Embryonic facial prominence (tissue), 1 donor: ENCODE data around the gene ICAM4.
"Not testable (repeated sequence)": the region's sequence is repeated elsewhere in the genome, so short reads cannot be mapped to it uniquely, and the experiment has no call there.

Experiments used
- DNase-seq: peaks from one replicate; pipeline ENCODE4 v3.0.0-alpha.2; 2016; ENCODE audit errors: extremely low spot score

ICAM4 gene

GRCh38 chr19:10286803-10287737 lies at the start of gene ICAM4:
Gene ICAM4, plus strand, starts transcription at chr19:10286955. Its CDS starts 58 bp downstream, at chr19:10287013.
- no peak for DNase-seq

GRCh38 chr19:10237702-10238101 lies 49.1 kb upstream of the ICAM4 start:
- no peak for DNase-seq

- peak; percentile 20 for DNase-seq
Observed at GRCh38 chr19:10238172-10238783, 48.5 kb upstream of the ICAM4 start.

GRCh38 chr19:10241826-10242449 lies 44.8 kb upstream of the ICAM4 start:
- DNase-seq: not testable (repeated sequence)

GRCh38 chr19:10243606-10244005 lies 43.1 kb upstream of the ICAM4 start:
- no peak for DNase-seq

GRCh38 chr19:10245189-10245939 lies 41.4 kb upstream of the ICAM4 start:
- DNase-seq: no peak

- DNase-seq: no peak
Observed at GRCh38 chr19:10246511-10246910, 40.2 kb upstream of the ICAM4 start.

GRCh38 chr19:10251792-10252694 lies 34.7 kb upstream of the ICAM4 start, which contains the start of gene MRPL4:
Gene MRPL4, plus strand, starts transcription at chr19:10252214. Its CDS starts 40 bp downstream, at chr19:10252254.
- DNase-seq: peak; percentile 98

GRCh38 chr19:10252707-10253106 lies 34.0 kb upstream of the ICAM4 start:
- DNase-seq: no peak

GRCh38 chr19:10254244-10254643 lies 32.5 kb upstream of the ICAM4 start:
- no peak for DNase-seq

- DNase-seq: no peak
Observed at GRCh38 chr19:10255358-10255757, 31.4 kb upstream of the ICAM4 start.

GRCh38 chr19:10256551-10256950 lies 30.2 kb upstream of the ICAM4 start:
- DNase-seq: no peak

GRCh38 chr19:10256970-10257615 lies 29.7 kb upstream of the ICAM4 start:
- no peak for DNase-seq

- DNase-seq: no peak
Observed at GRCh38 chr19:10258080-10258710, 28.6 kb upstream of the ICAM4 start.

- DNase-seq: no peak
Observed at GRCh38 chr19:10259162-10259905, 27.4 kb upstream of the ICAM4 start.

- no peak for DNase-seq
Observed at GRCh38 chr19:10260141-10260584, 26.6 kb upstream of the ICAM4 start.

- DNase-seq: no peak
Observed at GRCh38 chr19:10262771-10263170, 24.0 kb upstream of the ICAM4 start.

GRCh38 chr19:10266706-10267105 lies 20.0 kb upstream of the ICAM4 start:
- DNase-seq: no peak

- DNase-seq: no peak
Observed at GRCh38 chr19:10268071-10268470, 18.7 kb upstream of the ICAM4 start.
